NCI-H1436 (cell line): ENCODE results near the gene TSPOAP1.

Experiments used
- DNase-seq: peaks from one replicate; lab custom pipeline; 2025; lab: John Stamatoyannopoulos, UW

TSPOAP1 gene

DNA sequence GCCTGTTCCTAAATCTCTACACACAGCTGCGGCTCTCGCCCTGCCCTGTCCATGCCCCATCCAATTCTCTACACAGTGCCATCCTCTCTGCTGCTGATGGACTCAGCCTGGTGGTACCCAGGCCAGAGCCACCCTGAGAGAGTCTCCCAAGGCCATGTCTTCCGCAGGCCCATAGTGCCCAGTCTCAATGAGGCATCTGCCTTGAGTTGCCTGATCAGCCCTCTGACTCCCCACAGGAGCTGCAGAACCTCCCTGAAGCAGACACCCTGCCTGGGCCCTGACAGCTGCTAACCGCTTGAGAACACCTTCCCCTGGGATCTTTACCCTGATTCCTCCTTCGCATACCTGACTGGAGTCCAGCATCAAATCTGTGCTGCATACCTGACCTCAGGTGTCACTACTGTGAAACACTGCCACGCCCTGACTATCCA, 13.3 kb downstream of the TSPOAP1 start:
- DNase-seq = no peak

DNA sequence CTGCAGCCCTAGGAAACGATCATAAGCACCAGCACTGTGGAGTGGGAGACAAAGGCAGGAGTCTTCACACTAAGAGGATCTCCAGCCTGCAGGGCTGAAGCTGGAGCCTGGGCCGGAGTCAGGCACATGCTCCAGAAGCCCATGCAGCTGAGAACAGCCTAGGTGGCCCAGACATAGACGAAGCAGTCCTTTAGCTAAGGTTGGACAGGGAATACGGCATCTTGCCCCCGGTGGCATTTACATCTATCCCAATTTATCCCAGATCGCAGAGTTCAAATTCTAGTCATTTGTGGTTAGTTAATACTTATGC, 13.9 kb downstream of the TSPOAP1 start:
- DNase-seq = no peak

DNA sequence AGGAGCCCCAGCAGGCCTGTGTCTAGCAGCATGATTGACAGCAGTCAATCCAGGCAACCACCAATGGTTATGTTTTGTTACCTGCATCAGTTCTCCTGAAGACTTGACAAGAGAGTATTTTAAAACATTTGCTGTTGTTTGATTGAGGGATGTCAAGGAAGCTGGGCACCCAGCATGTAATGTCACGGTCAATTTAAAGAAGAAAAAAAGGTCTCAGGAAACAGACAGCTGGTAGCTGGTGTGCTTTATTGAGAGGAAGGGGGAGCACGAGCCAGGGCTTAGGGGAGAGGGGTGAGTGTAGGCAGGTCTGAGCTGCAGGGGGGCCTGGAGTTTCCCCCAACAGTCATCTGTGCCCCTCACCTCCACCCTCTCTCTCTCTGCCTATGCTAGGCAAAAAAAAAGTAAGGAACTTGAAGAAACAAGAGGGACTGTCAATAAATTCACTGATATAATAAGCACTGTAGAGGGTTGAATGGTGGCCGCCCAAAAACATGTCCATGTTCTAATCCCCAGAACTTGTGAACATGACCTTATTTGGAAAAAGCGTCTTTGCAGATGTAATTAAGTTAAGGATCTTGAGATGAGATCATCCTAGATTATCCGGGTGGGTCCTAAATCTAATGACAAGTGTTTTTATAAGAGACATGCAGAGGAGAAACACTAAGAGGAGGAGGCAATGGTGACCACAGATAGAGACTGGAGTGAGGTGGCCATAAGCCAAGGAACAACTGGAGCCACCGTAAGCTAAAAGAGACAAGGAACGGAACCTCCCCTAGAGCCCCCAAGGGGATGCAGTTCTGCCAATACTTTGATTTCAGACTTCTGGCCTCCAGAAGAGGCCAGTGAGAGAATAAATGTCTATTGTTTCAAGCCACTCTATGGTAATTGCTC, 14.5 kb downstream of the TSPOAP1 start:
- DNase-seq = no peak

DNA sequence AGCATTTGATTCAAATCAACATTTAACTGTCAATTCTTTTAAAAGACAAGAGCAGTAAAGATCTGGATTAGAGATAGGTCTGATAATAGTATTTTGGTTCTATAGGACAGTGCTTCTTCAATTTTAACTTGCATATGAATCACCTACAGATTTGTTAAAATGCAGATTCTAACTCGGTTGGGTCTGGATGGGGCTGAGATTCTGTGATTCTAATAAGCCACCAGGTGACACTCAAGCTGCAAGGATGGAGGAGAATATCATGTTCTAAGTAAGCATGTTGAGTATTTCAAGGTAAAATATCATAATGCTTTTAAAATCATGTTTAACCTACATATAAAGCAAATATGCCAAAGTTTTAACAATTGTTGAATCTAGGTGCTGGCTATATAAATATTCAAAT, 15.8 kb downstream of the TSPOAP1 start:
- DNase-seq = no peak

DNA sequence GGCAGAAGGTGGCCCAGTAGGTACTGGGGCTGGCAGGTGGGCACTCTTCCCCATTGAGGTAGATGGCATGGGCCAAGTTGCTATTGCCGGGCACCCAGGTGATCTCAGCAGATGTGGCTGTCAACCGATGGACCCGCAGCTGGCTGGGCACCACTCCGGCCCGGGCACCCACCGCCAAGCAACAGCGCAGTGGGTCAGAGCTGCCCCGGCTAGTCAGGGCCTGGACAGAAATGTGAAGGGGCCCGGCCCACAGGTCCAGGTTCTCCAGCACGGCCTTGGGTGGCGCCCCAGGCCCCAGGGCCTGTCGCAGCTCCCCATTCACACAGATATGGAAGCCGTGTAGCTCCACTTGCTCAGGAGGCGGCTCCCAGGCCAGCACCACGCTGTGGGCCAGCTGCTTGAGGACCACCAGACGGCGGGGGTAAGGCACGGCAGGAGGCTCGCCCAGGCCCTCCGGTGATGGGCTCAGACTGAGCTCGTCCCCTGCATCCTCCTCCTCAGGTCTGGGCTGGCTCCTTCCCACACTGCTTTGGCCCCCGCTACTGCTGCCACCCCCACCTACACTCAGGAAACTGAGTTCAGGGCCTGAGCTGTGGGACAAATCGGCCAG, 16.5 kb downstream of the TSPOAP1 start:
- DNase-seq = no peak

DNA sequence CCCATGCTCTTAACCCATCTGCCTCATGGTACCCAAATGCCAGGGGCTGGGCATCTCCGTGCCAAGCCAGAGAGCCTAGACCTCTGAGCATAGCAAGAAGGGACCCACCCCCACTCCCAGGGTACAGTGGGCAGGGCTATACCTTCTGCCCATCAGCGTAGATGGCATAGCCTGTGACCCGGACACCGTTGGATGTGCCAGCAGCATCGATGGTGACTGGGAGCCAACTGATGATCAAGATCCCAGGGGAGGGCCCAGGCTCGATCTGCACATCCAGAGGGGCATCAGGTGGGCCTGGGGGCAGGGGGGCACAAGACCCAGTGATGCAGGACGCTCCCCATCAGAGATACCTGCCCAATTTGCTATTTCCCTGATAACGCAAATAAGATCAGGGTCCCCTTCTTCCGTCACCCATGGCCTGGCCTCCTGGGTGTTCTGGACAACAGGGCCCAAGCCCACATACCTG, 17.1 kb downstream of the TSPOAP1 start:
- DNase-seq = no peak

DNA sequence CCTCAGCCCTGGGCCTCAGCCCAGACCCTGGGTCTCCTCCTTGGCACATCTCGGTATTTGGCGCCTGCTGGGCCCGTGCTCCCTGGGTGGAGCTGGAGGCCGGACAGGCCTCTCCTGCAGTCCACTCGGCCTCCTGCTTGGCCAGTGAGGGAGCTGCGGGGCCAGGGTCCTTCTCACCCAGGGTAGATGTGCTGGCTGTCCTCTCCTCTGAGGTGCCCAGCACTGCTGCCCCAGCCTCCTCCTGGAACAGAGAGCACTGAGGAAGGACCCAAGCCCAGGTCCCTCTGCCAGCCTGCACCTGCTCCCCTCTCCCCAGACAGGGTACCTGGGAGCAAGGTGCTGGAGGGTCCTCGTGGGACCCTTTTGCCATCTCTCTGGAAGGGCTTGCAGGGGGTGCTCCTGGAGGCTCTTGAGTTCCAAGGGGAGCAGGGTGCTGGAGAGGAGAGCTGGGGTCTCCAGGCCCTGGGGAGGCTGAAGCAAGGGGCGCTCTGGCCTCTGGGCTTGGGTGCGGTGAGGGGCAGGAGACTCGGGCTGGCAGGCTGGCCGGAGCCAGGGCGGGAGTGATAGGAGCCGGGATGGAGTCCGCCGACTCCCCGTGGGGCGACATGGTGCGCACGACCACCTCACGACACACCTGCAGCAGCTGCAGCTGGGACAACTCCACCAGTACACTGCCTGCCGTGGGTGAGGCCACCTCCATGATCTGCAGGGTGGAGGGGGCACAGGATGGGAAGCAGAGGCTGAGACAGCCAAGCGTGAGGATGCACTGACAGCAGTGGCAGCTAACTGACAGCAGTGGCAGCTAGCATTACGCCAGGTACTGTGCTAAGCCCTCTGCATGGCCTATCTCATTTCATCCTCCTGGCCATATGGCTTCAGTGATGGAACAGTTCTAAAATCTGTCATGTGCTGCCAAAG, 17.8 kb downstream of the TSPOAP1 start:
- no peak for DNase-seq

DNA sequence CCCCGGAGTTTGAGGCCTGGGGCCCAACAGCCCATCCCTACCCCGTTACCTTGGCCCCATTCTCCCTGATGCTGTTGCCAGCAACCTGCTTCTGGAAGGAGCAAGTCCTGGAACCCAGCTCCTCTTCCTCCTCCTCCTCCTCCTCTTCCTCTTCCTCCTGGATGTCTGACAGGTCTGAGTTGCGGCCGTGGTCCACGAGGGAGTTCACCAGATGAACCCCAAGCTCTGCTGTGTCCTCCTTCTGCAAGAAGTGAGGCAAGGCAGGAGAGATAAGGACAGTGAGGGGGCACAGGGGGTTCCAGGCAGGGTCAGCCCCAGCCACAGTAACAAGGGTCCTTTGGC, 18.7 kb downstream of the TSPOAP1 start:
- no peak for DNase-seq

DNA sequence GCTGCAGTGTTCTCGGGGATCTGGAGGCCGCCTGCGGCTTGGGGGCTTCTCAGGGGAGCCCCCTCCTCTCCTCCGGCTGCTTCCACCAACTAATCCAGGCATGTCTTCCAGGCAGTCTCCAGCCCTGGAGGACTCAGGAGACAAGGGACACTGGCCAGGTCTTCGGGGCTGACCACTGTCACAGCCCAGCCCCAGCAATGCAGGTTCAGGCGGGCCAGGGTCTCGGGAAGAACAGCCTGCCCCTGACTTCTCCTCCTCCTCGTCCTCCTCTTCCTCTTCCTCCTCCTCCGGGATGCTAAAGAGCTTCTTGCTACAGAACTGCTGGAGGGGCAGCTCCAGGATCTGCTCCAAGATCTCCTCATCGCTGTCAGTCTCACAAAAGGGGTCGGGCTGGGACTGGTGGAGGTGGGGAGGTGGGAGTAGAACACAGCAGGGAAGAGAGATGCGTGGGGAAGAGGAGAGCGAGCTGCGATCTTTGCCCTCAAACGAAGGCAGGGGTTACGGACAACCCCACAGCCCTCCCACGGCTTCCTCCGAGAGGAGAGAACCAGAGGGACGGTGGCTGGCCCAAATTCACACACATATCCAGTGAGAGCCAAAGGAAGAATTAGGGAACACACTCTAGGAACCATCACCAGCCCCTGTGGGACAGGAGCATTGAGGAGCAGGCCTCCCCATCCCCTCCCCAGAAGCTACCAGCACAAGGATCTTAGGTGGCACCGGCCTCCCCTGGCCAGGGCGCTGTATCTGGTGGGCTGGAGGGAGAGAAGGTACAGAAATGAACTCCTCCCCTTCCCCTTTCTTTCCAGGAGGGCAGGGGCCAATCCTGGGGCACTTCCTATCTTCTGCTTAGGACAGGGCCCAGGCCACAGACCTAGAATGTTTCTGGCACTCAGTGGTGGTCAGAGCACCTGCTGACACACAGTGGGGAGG, 19.3 kb downstream of the TSPOAP1 start:
- DNase-seq = no peak

DNA sequence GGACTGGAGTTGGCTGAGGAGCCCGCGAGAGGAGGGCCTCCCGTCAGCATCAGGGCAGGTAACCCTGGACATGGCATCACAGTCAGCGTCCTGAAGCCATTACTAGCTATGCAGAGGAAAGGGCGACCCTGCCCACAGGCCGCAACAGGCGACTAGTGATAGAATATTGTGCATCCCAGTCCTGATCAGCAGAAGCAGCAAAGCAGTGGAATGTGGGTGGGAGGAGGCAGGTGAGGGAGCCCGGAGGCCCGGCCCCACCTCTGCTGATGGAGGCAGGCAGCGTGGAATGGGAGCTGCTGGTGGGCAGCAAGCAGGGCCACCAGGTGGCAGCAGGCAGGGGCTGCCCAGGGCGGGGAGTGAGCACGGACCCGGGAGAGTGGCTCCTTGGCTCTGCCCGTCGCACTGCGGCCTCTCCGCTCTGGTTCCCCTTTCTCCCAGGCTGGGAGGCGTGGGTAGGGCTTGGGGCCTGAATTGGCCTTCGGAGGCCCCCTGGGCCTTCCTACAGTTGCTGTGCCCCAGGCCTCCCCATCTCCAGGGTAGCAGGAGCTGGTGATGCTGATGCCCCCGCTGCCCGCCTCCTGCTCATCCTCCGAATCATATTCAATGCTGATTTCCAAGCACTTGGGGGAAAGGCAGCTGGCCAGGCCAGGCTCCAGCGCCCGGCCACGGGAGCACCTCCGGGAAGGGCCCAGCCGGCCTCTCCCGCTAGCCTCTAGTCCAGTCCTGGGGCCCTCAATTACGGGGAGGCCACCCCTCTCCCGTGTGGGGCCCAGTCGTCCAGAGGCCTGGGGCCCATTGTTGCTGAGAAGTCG, 20.2 kb downstream of the TSPOAP1 start:
- DNase-seq = no peak

DNA sequence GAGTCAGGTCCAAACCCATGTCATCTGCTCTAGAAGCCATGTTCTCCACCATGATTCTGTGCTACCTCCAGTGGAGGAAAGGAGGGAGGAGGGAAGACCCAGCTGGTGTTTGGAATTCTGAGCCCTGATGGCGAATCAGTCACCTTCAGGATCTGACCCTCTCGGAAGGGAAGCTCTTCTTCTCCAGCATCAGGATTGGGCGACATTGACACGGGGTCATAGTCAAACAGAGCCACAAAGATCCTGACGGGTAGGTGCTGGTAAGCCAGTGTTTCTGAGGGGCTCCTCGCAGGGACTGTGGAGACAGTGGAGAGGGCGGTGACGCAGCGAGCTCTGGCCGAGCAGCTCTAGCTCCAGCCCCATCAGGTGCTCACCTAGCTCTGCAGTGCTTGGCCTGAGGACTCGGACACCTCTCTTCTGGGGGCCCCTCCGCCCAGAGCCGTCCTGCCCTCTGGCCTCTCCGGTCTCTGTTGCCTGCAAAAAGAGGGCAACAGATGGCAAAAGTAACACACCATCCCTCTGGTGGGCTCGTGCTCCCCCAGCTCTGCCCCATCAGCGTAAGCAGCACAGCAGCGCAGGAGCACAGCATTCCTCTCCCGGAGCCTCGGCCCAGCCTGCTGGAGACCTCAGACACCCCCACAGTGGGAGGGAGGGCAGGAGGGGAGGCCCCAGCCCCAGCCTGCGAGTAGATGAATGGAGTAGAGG, 21.0 kb downstream of the TSPOAP1 start:
- no peak for DNase-seq

DNA sequence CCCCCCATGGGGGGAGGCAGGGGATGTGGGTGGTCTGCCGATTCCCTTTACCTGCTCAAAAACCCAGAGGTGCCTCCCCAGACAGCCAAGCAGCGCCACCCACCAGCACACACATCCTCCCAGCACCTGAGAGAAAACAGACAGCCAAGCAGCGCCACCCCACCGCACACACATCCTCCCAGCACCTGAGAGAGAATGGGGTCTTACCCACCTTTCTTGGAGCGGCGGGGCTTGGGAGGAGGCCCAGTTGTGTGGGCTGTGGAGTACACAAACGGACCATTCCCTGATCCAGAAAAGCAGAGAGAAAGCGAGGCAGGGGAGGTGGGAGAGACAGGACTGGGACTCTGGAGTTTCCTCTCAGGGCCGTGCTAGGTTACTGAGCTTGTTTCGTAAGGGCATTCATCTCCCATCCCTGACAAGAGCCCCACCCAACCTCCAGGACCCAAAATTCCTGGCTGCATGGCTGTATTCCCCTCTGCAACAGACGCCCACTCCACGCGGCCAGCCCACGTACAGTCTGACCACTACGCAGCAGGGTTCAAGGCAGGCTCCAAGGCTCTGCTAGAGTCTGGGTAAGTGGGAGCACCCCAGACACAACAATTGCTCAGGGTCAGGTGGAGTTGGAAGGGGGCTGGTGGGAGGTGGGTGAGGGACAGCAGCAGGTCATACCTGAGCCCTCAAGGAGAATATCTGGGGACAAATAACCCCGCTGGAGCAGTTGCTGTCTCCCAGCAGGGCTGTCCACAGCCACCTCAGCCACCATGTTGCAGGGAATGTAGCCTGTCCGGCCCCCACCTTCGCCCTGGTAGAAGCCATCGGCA, 22.3 kb downstream of the TSPOAP1 start:
- DNase-seq = no peak

DNA sequence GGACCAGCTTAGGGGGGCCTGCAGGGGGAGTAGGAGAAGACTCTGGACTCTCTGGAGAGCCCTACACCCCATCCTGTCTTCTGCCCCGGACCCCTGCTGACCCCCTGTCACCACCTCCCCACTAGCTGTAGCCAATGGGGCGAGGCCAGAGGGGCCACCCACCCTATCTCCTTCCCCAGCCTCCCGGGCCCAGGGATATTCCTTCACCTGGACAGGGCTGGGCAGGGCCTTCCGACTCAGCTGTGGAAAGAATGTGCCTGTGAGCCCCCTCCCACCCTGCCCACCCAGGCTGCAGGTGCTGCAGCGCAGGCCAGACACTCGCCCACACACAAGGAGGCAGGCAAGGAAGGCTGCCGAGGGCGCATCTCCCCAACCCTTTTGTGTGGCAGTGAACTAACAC, 23.0 kb downstream of the TSPOAP1 start:
- no peak for DNase-seq

DNA sequence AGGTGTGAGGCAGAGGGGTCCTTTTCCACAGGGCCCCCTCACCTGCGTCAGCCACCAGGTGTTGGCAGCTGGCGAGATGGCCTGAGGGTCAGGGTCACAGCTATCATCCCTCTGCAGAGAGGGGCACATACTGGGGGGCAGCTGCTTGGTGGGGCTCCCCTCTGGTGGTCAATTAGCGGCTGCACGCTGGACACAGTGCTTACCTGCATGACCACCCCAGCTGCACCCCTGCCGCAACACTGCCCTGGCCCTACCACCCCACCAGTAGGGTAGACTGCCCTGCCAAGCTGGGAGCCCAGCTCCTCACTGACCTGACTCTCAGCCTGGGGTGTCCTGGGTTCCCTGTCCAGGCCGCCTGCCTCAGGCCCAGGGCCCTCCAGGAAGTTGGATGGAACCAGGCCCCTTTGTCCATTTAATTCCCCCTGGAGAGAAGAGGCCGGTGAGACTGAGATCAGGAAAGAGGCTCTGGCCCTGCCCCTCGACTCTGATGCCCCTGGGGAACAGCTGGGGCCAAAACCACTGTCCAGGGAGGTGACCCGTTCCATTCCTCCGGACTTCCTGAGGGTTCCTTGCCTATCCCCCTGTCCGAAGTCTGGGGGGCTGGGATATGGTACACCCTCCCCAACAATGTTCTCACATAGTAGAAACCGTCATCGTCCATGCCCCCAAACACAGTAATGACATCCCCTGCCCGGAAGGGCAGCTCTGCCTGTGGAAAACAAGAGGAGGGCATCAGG, 23.7 kb downstream of the TSPOAP1 start:
- no peak for DNase-seq

DNA sequence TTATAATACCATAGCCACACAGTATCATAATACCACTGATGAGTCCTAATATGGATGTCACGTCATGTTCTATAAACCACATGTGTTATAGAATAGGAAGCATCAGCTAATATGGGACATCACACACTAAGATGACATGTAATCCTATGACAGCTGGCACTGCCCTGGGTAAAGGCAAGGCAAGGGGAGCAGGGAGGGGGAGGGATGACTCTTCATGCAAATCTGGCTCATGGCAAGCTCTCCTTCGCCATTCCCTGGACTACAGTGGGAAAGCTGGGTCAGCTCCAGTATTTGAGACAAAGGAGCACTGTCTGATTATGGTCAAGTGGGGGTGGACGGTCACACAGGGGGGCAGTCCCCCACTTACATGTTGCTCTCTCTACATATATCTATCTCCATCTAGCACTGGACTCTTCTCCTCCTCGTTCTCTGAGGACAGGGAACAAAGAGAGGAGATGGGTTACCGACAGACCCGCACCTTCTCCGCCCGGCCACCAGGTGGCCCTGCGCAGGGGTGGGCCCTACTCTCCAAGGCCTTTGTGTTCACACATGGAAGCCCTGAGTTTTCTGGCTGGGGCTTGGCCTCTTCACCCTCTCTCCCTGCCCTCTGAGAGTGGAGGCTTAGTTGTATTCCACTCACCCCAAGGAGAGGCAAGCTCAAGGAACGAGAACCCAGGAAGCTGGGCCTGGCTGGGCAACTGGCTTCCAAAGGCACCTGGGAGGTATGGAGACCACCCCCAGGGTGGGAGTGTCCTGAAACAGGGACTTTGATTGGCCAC, 24.4 kb downstream of the TSPOAP1 start:
- DNase-seq = peak; percentile 61

DNA sequence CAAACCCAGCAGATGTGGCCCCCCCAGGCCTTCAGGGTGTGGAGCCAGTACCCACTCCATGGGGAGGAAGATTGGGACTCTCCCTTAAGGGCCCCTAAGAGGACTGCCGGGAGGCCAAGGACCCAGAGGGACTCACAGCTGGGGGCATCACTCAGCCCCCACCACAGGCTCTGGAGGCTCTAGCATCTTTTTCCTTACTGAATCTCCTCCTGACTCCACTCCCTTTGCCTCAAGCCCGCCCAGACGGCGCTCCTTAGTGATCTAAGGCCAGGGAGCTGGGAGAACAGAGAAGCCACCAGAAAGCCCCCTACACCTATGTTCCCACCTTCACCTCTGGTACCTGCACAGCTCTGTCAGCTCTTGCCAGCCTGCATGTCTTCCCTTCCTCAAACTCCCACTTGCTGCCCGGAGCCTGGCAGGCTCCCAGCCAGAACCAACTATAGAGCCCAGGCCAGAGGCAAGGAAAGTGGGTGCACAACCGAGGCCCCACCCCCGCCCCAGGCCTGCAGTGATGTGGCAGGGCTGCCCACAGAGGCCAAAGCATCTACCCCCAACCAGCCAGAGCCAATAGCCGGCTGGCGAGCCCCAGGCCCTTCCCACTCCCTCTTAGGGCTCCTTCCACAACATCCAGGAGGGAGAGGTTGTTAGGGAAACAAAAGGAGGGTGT, 25.5 kb downstream of the TSPOAP1 start:
- DNase-seq = no peak
